ENCODE results near the gene NEUROD6. TPM values are rescaled to one million over a fixed set of nuclear protein-coding genes. Genes with fewer than 3 reads are reported as not detected.

NEUROD6 gene
- total RNA-seq, 6 experiments from 2014 or later, result not detected

GRCh38 chr7:31333291-31333690 lies 7.2 kb downstream of the NEUROD6 start:
- Mint-ChIP-seq H3K27ac (no peak overlapping the region), H3K36me3 (ENCODE audit: low read depth) (no peaks in the 10 kb centered on the region), H3K4me1 (ENCODE audit: low read depth) (no peaks in the 10 kb centered on the region), H3K27me3 (ENCODE audit: insufficient read depth) (peaks cover 9% of the 10 kb centered on the region), H3K9me3 (peaks cover 42% of the 10 kb centered on the region), H3K4me3 (no peak overlapping the region)
- TF ChIP-seq CTCF (IDR thresholded peaks at IDR 0.05), result no peak
- no peak for DNase-seq

- DNase-seq, result no peak
- H3K9me3 Mint-ChIP-seq, result peaks cover 48% of the 10 kb centered on the region
- H3K4me1 Mint-ChIP-seq (ENCODE audit: low read depth), result no peaks in the 10 kb centered on the region
- H3K27ac Mint-ChIP-seq, result no peak overlapping the region
- no peak for TF ChIP-seq CTCF (IDR thresholded peaks at IDR 0.05)
- peaks cover 2% of the 10 kb centered on the region for H3K27me3 Mint-ChIP-seq (ENCODE audit: insufficient read depth)
- H3K4me3 Mint-ChIP-seq, result no peak overlapping the region
- no peaks in the 10 kb centered on the region for H3K36me3 Mint-ChIP-seq (ENCODE audit: low read depth)
These were observed 13.5 kb downstream of the NEUROD6 start for GRCh38 chr7:31327071-31327470.

- Mint-ChIP-seq H3K27me3 (ENCODE audit: insufficient read depth) (peaks cover 2% of the 10 kb centered on the region), H3K9me3 (peaks cover 41% of the 10 kb centered on the region), H3K4me1 (ENCODE audit: low read depth) (no peaks in the 10 kb centered on the region), H3K27ac (no peak overlapping the region), H3K36me3 (ENCODE audit: low read depth) (no peaks in the 10 kb centered on the region), H3K4me3 (no peak overlapping the region)
- TF ChIP-seq CTCF (IDR thresholded peaks at IDR 0.05), result no peak
- no peak for DNase-seq
These were observed 14.1 kb downstream of the NEUROD6 start for GRCh38 chr7:31326416-31326815.

- no peak for DNase-seq
- H3K27me3 Mint-ChIP-seq (ENCODE audit: insufficient read depth), result peaks cover 2% of the 10 kb centered on the region; the same call in 1 of the 2 replicates
- no peak for TF ChIP-seq CTCF (IDR thresholded peaks at IDR 0.05)
- no peaks in the 10 kb centered on the region for H3K4me1 Mint-ChIP-seq (ENCODE audit: low read depth)
- H3K36me3 Mint-ChIP-seq (ENCODE audit: low read depth), result no peaks in the 10 kb centered on the region
- H3K4me3 Mint-ChIP-seq, result no peak overlapping the region
- H3K9me3 Mint-ChIP-seq, result peaks cover 43% of the 10 kb centered on the region
- no peak overlapping the region for H3K27ac Mint-ChIP-seq
These were observed 17.4 kb downstream of the NEUROD6 start for GRCh38 chr7:31323101-31323500.

GRCh38 chr7:31320675-31321074 lies 19.9 kb downstream of the NEUROD6 start:
- no peak for DNase-seq
- Mint-ChIP-seq H3K9me3 (peaks cover 34% of the 10 kb centered on the region), H3K4me1 (ENCODE audit: low read depth) (no peaks in the 10 kb centered on the region), H3K27ac (no peak overlapping the region), H3K36me3 (ENCODE audit: low read depth) (no peaks in the 10 kb centered on the region), H3K27me3 (ENCODE audit: insufficient read depth) (no peaks in the 10 kb centered on the region), H3K4me3 (no peak overlapping the region)
- TF ChIP-seq CTCF (IDR thresholded peaks at IDR 0.05), result no peak

GRCh38 chr7:31318313-31318712 lies 22.2 kb downstream of the NEUROD6 start:
- no peaks in the 10 kb centered on the region for H3K36me3 Mint-ChIP-seq (ENCODE audit: low read depth)
- no peak for TF ChIP-seq CTCF (IDR thresholded peaks at IDR 0.05)
- no peaks in the 10 kb centered on the region for H3K4me1 Mint-ChIP-seq (ENCODE audit: low read depth)
- H3K27me3 Mint-ChIP-seq (ENCODE audit: insufficient read depth), result no peaks in the 10 kb centered on the region
- H3K4me3 Mint-ChIP-seq, result no peak overlapping the region
- H3K27ac Mint-ChIP-seq, result no peak overlapping the region
- H3K9me3 Mint-ChIP-seq, result peaks cover 24% of the 10 kb centered on the region
- DNase-seq, result no peak
